HCT116 (cell line): Measurements from ENCODE around the gene PRKN. TPM values are rescaled to one million over a fixed set of nuclear protein-coding genes. Genes with fewer than 3 reads are reported as not detected.

Source experiments
- ATAC-seq: fragments of 200-7000 bp; cut with Tn5 transposase; 2 replicates; pipeline ENCODE4 v1.9.1; 2020; ENCODE audit warnings: mild to moderate bottlenecking, moderate library complexity
- BruUV-seq: library from RNA; stranded (reverse); fragments of 400-500 nt; replicated peaks from 2 replicates; lab custom pipeline; 2021; lab: Mats Ljungman, UMichigan
- CTCF ChIA-PET: fragments of 300-600 bp; sonication (Branson Sonifier 250); formaldehyde crosslinking; loops from one replicate; lab custom pipeline; 2021; ENCODE audit warnings: antibody characterized with exemption; lab: Charles Lee
- POLR2A ChIA-PET: fragments of 300-600, 350-600 bp; sonication (Branson Sonifier 250); formaldehyde crosslinking; loops from one replicate; lab custom pipeline; 2021; ENCODE audit warnings: antibody characterized with exemption; lab: Charles Lee
- RAD21 ChIA-PET, 2 experiments: fragments of 300-600 bp; sonication (Branson Sonifier 250); formaldehyde crosslinking; loops; one replicate each; lab custom pipeline; 2023; ENCODE audit warnings: low total read pairs in 2 of 2; ENCODE audit not compliant: uncharacterized antibody in 2 of 2, unreplicated experiment in 2 of 2, low non-redundant PET in 1 of 2; lab: Charles Lee
- DNase-seq: peaks from one replicate; pipeline ENCODE4 v3.0.0-alpha.2; 2010; ENCODE audit warnings: low read depth, low spot score
- H2AFZ ChIP-seq: fragments of 200-600 bp; shearing (Covaris generic), sonication (generic); 2 replicates; pipeline ENCODE4 v1.6.1; 2017; ENCODE audit warnings: low read depth, mixed run types, mixed read lengths, antibody characterized with exemption, low read length; ENCODE audit not compliant: poor library complexity, severe bottlenecking
- H3K27ac ChIP-seq: 2 replicates; pipeline ENCODE4 v1.5.1; 2012; ENCODE audit warnings: low read depth, low read length
- H3K27me3 ChIP-seq: fragments of 200-600 bp; sonication (generic); 2 replicates; pipeline ENCODE4 v1.6.1; 2016; ENCODE audit warnings: mixed run types, low read length, mixed read lengths; ENCODE audit not compliant: insufficient read depth
- H3K36me3 ChIP-seq, 2 experiments: fragments of 200-500 bp in 1 of 2; fragments of 200-600 bp in 1 of 2; sonication (Bioruptor generic) in 1 of 2; sonication (generic) in 1 of 2; 2 replicates each; pipeline versions ENCODE4 v1.5.1 to v1.6.1; 2014 to 2016; ENCODE audit warnings: low read length in 2 of 2, inconsistent platforms in 1 of 2, mixed read lengths in 1 of 2, mixed run types in 1 of 2; ENCODE audit not compliant: insufficient read depth in 2 of 2, control insufficient read depth in 1 of 2
- H3K4me1 ChIP-seq, 2 experiments: fragments of 200-600 bp in 1 of 2; sonication (generic) in 1 of 2; 2 replicates each; pipeline versions ENCODE4 v1.5.1 to v1.6.1; 2012 to 2017; ENCODE audit warnings: low read length in 2 of 2, inconsistent platforms in 1 of 2, mild to moderate bottlenecking in 1 of 2, mixed read lengths in 1 of 2, mixed run types in 1 of 2, moderate library complexity in 1 of 2; ENCODE audit not compliant: insufficient read depth in 2 of 2, control insufficient read depth in 1 of 2
- H3K4me2 ChIP-seq: fragments of 200-600 bp; sonication (generic); 2 replicates; pipeline ENCODE4 v1.6.1; 2017; ENCODE audit warnings: mixed run types, low read length, mixed read lengths
- H3K4me3 ChIP-seq, 2 experiments: fragments of 200-600 bp in 1 of 2; sonication (generic) in 1 of 2; replicated peaks in 1 of 2; 2 replicates each; pipeline ENCODE4 v1.5.1; 2011 to 2016; ENCODE audit warnings: low read length in 2 of 2, control low read depth in 1 of 2, low read depth in 1 of 2, mild to moderate bottlenecking in 1 of 2, mixed read lengths in 1 of 2, mixed run types in 1 of 2
- H3K79me2 ChIP-seq: fragments of 200-600 bp; sonication (generic); 2 replicates; pipeline ENCODE4 v1.6.1; 2017; ENCODE audit warnings: mild to moderate bottlenecking, mixed run types, low read length, moderate library complexity, mixed read lengths; ENCODE audit not compliant: insufficient read depth
- H3K9ac ChIP-seq: fragments of 200-600 bp; sonication (generic); 2 replicates; pipeline ENCODE4 v1.6.1; 2016; ENCODE audit warnings: low read length, mixed read lengths
- H3K9me2 ChIP-seq: fragments of 200-600 bp; sonication (generic), shearing (Covaris generic); 2 replicates; pipeline ENCODE4 v1.6.1; 2017; ENCODE audit warnings: mixed run types, mild to moderate bottlenecking, moderate library complexity; ENCODE audit not compliant: insufficient read depth
- H3K9me3 ChIP-seq, 2 experiments: fragments of 200-500 bp in 1 of 2; fragments of 200-600 bp in 1 of 2; sonication (Bioruptor generic) in 1 of 2; sonication (generic) in 1 of 2; 2 replicates each; pipeline ENCODE4 v1.6.1; 2014 to 2017; ENCODE audit warnings: low read length in 2 of 2, mixed read lengths in 2 of 2, inconsistent platforms in 1 of 2, low read depth in 1 of 2, mild to moderate bottlenecking in 1 of 2, mixed run types in 1 of 2, moderate library complexity in 1 of 2; ENCODE audit not compliant: control insufficient read depth in 1 of 2, insufficient read depth in 1 of 2
- H4K20me1 ChIP-seq: fragments of 200-600 bp; sonication (generic), shearing (Covaris generic); 2 replicates; pipeline ENCODE4 v1.6.1; 2017; ENCODE audit warnings: mixed run types, mild to moderate bottlenecking, moderate library complexity; ENCODE audit not compliant: insufficient read depth
- ELF1 ChIP-seq: IDR thresholded peaks from 2 replicates; pipeline ENCODE4 v1.6.1; 2012; ENCODE audit warnings: low read depth, borderline replicate concordance
- FOSL1 ChIP-seq: IDR thresholded peaks from 2 replicates; pipeline ENCODE4 v1.6.1; 2012; ENCODE audit warnings: low read depth
- JUND ChIP-seq: IDR thresholded peaks from 2 replicates; pipeline ENCODE4 v1.6.1; 2012
- MAX ChIP-seq: IDR thresholded peaks from 2 replicates; pipeline ENCODE4 v1.6.1; 2012
- REST ChIP-seq: IDR thresholded peaks from 2 replicates; pipeline ENCODE4 v1.6.1; 2012; ENCODE audit warnings: low read depth
- TCF7L2 ChIP-seq: IDR thresholded peaks from 2 replicates; pipeline ENCODE4 v1.7.0; 2011; ENCODE audit warnings: borderline replicate concordance, inconsistent platforms; ENCODE audit not compliant: insufficient read depth, insufficient read length; ENCODE audit errors: extremely low read depth
- ZFX ChIP-seq: fragments of 450-650 bp; IDR thresholded peaks from 2 replicates; pipeline ENCODE4 v1.6.1; 2017
- intact Hi-C: fragments of 100-400 bp; cut with micrococcal nuclease; formaldehyde crosslinking; loops from 2 replicates; pipeline ENCODE4 v1.10.0; 2022
- total RNA-seq: library from RNA; stranded (reverse); gene quantifications from one replicate; pipeline ENCODE4 v1.2.1, GENCODE V29; 2021; ENCODE audit not compliant: unreplicated experiment

PRKN gene
- total RNA-seq, 1 experiment from 2014 or later, result 2.6 TPM

GRCh38 chr6:161347988-161348627, 1379.5 kb downstream of the PRKN start:
- Histone ChIP-seq H3K9ac (no peak overlapping the region), H3K36me3 (no peaks in the 10 kb centered on the region), H3K4me3 (no peak overlapping the region), H4K20me1 (no peaks in the 10 kb centered on the region), H3K4me2 (no peak overlapping the region), H3K9me2 (no peaks in the 10 kb centered on the region), H3K27me3 (no peaks in the 10 kb centered on the region), H3K4me1 (no peaks in the 10 kb centered on the region), H3K27ac (no peak overlapping the region), H2AFZ (no peak overlapping the region), H3K79me2 (no peaks in the 10 kb centered on the region), H3K9me3 (no peaks in the 10 kb centered on the region)
- RAD21 ChIA-PET, result no interaction called here
- ATAC-seq (no peak), DNase-seq (no peak)
- no TSS peak for BruUV-seq
- CTCF ChIA-PET, result no interaction called here
- POLR2A ChIA-PET, result no interaction called here
- no peak for TF ChIP-seq ZFX
- no peak for TF ChIP-seq TCF7L2
- TF ChIP-seq JUND, result no peak
- no peak for TF ChIP-seq MAX
- TF ChIP-seq FOSL1, result no peak
- no peak for TF ChIP-seq ELF1
- no peak for TF ChIP-seq REST
- intact Hi-C loops, result no loop called here
